ENCODE data around the gene ZFAND3. TPM values are rescaled to one million over a fixed set of nuclear protein-coding genes. Genes with fewer than 3 reads are reported as not detected.
A peak's percentile ranks its signal among the peaks of the same experiment; 100 is the strongest.

ZFAND3 gene
- total and polyA plus RNA-seq, 2 of the 4 experiments (the other 2 are of a cell fraction): 10.9 to 26.7 TPM

GRCh38 chr6:38155621-38156204 is 336.2 kb downstream of the ZFAND3 start:
- H3K56ac ChIP-seq (ENCODE audit: extremely low read depth, insufficient read depth, low read length): no peak overlapping the region
- H3K27me3 ChIP-seq (ENCODE audit: control insufficient read depth, insufficient read depth, low read length): no peaks in the 10 kb centered on the region
- H3K23ac ChIP-seq (ENCODE audit: low read depth, low read length): no peak overlapping the region
- CTCF ChIA-PET: no interaction called here
- no peak overlapping the region for H2BK15ac ChIP-seq (ENCODE audit: low read depth, low read length)
- no TSS peak for BruUV-seq (replicated peaks)
- H2BK5ac ChIP-seq (ENCODE audit: low read depth, low read length, poor library complexity, severe bottlenecking): peak overlapping the region; percentile 25
- 0 out of 2 replicates have a peak overlapping the region, but pooled peaks have one; percentile 4 for H2BK120ac ChIP-seq (ENCODE audit: low read depth, low read length)
- H2BK20ac ChIP-seq (ENCODE audit: low read depth, low read length): no peak overlapping the region
- peak overlapping the region; percentile 54 for H3K27ac ChIP-seq (ENCODE audit: insufficient read depth, low read length)
- peaks cover 32% of the 10 kb centered on the region for H4K20me1 ChIP-seq (ENCODE audit: insufficient read depth, low read length)
- H3K9ac ChIP-seq (ENCODE audit: low read depth, low read length): no peak overlapping the region
- DNase-seq: peak; percentile 66
- peaks cover 23% of the 10 kb centered on the region for H3K9me1 ChIP-seq (ENCODE audit: insufficient read depth, low read length)
- H3K79me1 ChIP-seq (ENCODE audit: low read depth in 1 of 2, low read length in 2 of 2): peaks cover 9 to 82% of the 10 kb centered on the region in 2 experiments
- H4K5ac ChIP-seq (ENCODE audit: low read depth, low read length): no peak overlapping the region
- H3K4me1 ChIP-seq (ENCODE audit: control insufficient read depth, insufficient read depth, low read length): peaks cover 16% of the 10 kb centered on the region
- no peak overlapping the region for H3K14ac ChIP-seq (replicated peaks; ENCODE audit: low read depth, low read length)
- no peak overlapping the region for H2AK5ac ChIP-seq (ENCODE audit: low read depth, low read length)
- no CpG with 5 or more reads among the region's 6 CpGs for WGBS, 2 experiments (ENCODE audit: extremely low coverage in 2 of 2, insufficient read length in 1 of 2)
- H3K4me3 ChIP-seq (ENCODE audit: insufficient read depth, low read depth, low read length): no peak overlapping the region
- dilution Hi-C loops (cut with HindIII; ENCODE audit: low sequenced_read_pairs, unreplicated experiment) (no loop called here), in situ Hi-C loops (cut with MboI; ENCODE audit: low sequenced_read_pairs) (no loop called here), intact Hi-C loops (cut with micrococcal nuclease) (loop anchor here (5.0 to 10.0 kb wide), 2 partner anchors 337 to 451 kb away; no protein-coding TSS in a partner anchor)
- ATAC-seq (ENCODE audit: low read depth): peak; percentile 83
- peak overlapping the region; percentile 1 for H2AK9ac ChIP-seq (replicated peaks; ENCODE audit: low read depth, low read length, poor library complexity)
- H3K4ac ChIP-seq (ENCODE audit: low read depth, low read length): peak overlapping the region; percentile 60
- no peak overlapping the region for H2AFZ ChIP-seq (replicated peaks; ENCODE audit: low read length, poor library complexity)
- H3K18ac ChIP-seq (ENCODE audit: low read depth, low read length): no peak overlapping the region
- TF ChIP-seq FOS (IDR thresholded peaks at IDR 0.05; ENCODE audit: low read depth, low read length) (peak; percentile 41; the same call in 1 of the 2 replicates), MAFK (IDR thresholded peaks at IDR 0.05; ENCODE audit: low read depth, low read length) (no peak), CHD1 (IDR thresholded peaks at IDR 0.05; ENCODE audit: low read depth, low read length) (no peak)
- peak overlapping the region in 1 of 2 experiments; percentile 49; a peak in 1 of 4 replicates for H4K8ac ChIP-seq (ENCODE audit: low read depth in 2 of 2, low read length in 2 of 2)
- H4K91ac ChIP-seq (ENCODE audit: insufficient read depth, low read depth, low read length): no peak overlapping the region
- POLR2A ChIA-PET (ENCODE audit: unreplicated experiment): interaction anchor here (0.6 kb wide), 1 partner anchor 18 kb away, joined by 3 read pairs; no protein-coding TSS in a partner anchor
- peak overlapping the region; percentile 33; the same call in 1 of the 2 replicates for H3K4me2 ChIP-seq (ENCODE audit: low read depth, low read length)
- no peaks in the 10 kb centered on the region for H3K9me3 ChIP-seq (ENCODE audit: control insufficient read depth, insufficient read depth, low read length)
- H3K36me3 ChIP-seq (ENCODE audit: control insufficient read depth, insufficient read depth, low read length): peaks cover 16% of the 10 kb centered on the region

Measured in IMR-90 (cell line).